Measurements from ENCODE around the gene TPX2.
"Not testable (repeated sequence)": the region's sequence is repeated elsewhere in the genome, so short reads cannot be mapped to it uniquely, and the experiment has no call there.

The TPX2 gene

GRCh38 chr20:31764641-31765305 lies 25.7 kb downstream of the TPX2 start:
- DNase-seq = no peak

GRCh38 chr20:31767805-31768204 lies 28.7 kb downstream of the TPX2 start:
- no peak for DNase-seq

GRCh38 chr20:31769681-31770080 lies 30.6 kb downstream of the TPX2 start:
- DNase-seq = no peak

- no peak for DNase-seq
These were observed 31.2 kb downstream of the TPX2 start for GRCh38 chr20:31770243-31770642.

GRCh38 chr20:31774408-31774807 lies 35.3 kb downstream of the TPX2 start:
- DNase-seq = no peak

GRCh38 chr20:31780839-31781238 lies 41.7 kb downstream of the TPX2 start:
- DNase-seq = no peak

- no peak for DNase-seq
These were observed 42.9 kb downstream of the TPX2 start for GRCh38 chr20:31781945-31782344.

GRCh38 chr20:31784354-31785044 lies 45.4 kb downstream of the TPX2 start:
- no peak for DNase-seq

- DNase-seq = no peak
These were observed 46.0 kb downstream of the TPX2 start for GRCh38 chr20:31785089-31785488.

GRCh38 chr20:31788578-31788977 lies 49.5 kb downstream of the TPX2 start:
- no peak for DNase-seq

GRCh38 chr20:31790401-31790800 lies 51.3 kb downstream of the TPX2 start:
- no peak for DNase-seq

- DNase-seq = no peak
These were observed 58.3 kb downstream of the TPX2 start for GRCh38 chr20:31797364-31797763.

- DNase-seq = no peak
These were observed 62.4 kb downstream of the TPX2 start for GRCh38 chr20:31801508-31801907.

GRCh38 chr20:31803552-31804291 lies 64.6 kb downstream of the TPX2 start:
- DNase-seq = no peak

GRCh38 chr20:31806564-31807355 lies 67.7 kb downstream of the TPX2 start:
- no peak for DNase-seq

- DNase-seq = no peak
These were observed 69.4 kb downstream of the TPX2 start for GRCh38 chr20:31808481-31808880.

- no peak for DNase-seq
These were observed 70.6 kb downstream of the TPX2 start for GRCh38 chr20:31809661-31810060.

GRCh38 chr20:31811198-31811597 lies 72.1 kb downstream of the TPX2 start:
- no peak for DNase-seq

GRCh38 chr20:31811796-31812728 lies 73.0 kb downstream of the TPX2 start:
- DNase-seq = no peak

- DNase-seq = no peak
These were observed 74.5 kb downstream of the TPX2 start for GRCh38 chr20:31813611-31814010.

GRCh38 chr20:31814142-31814541 lies 75.1 kb downstream of the TPX2 start:
- DNase-seq = not testable (repeated sequence)

Data from NCI-H2081 treated with DMSO at 0.1 percent for 48 hours (cell line).